NCI-H446 (cell line): Measurements from ENCODE around the gene CAV3.
"Not testable (repeated sequence)": the region's sequence is repeated elsewhere in the genome, so short reads cannot be mapped to it uniquely, and the experiment has no call there.

Experiments used
- DNase-seq, 2 experiments: peaks; one replicate each; lab custom pipeline; 2025; lab: John Stamatoyannopoulos, UW

Gene CAV3

GRCh38 chr3:8733332-8734094 is at the start of gene CAV3:
TSS of gene CAV3 (plus strand) at chr3:8733802. CDS start at chr3:8733877, 75 bp downstream.
- no peak for DNase-seq

GRCh38 chr3:8684992-8685391 is 48.6 kb upstream of the CAV3 start:
- DNase-seq: not testable (repeated sequence)

GRCh38 chr3:8691295-8691694 is 42.3 kb upstream of the CAV3 start:
- not testable (repeated sequence) for DNase-seq

GRCh38 chr3:8702560-8702959 is 31.0 kb upstream of the CAV3 start:
- no peak for DNase-seq

GRCh38 chr3:8705575-8705974 is 28.0 kb upstream of the CAV3 start:
- DNase-seq: no peak

- DNase-seq: no peak
These were observed 24.3 kb upstream of the CAV3 start for GRCh38 chr3:8709287-8709686.

GRCh38 chr3:8709801-8710507 is 23.6 kb upstream of the CAV3 start:
- no peak for DNase-seq

- DNase-seq: peak in 1 of 2 experiments; percentile 15
These were observed 21.3 kb upstream of the CAV3 start for GRCh38 chr3:8712045-8712907.

GRCh38 chr3:8712908-8713255 is 20.7 kb upstream of the CAV3 start:
- DNase-seq: no peak

- no peak for DNase-seq
These were observed 19.5 kb upstream of the CAV3 start for GRCh38 chr3:8713901-8714759.

GRCh38 chr3:8715757-8716156 is 17.8 kb upstream of the CAV3 start:
- not testable (repeated sequence) for DNase-seq

GRCh38 chr3:8722808-8723207 is 10.8 kb upstream of the CAV3 start:
- DNase-seq: no peak

- no peak for DNase-seq
These were observed 10.0 kb upstream of the CAV3 start for GRCh38 chr3:8723612-8724011.

GRCh38 chr3:8724108-8724752 is 9.4 kb upstream of the CAV3 start:
- no peak for DNase-seq

GRCh38 chr3:8727605-8728512 is 5.7 kb upstream of the CAV3 start:
- no peak for DNase-seq

GRCh38 chr3:8729479-8729878 is 4.1 kb upstream of the CAV3 start:
- DNase-seq: no peak

- DNase-seq: no peak
These were observed 2.9 kb upstream of the CAV3 start for GRCh38 chr3:8730656-8731055.

GRCh38 chr3:8732413-8732812 is 1.2 kb upstream of the CAV3 start:
- no peak for DNase-seq

GRCh38 chr3:8734137-8734878 is 706 bp downstream of the CAV3 start:
- no peak for DNase-seq
